ENCODE results near the gene APLF. TPM values are rescaled to one million over a fixed set of nuclear protein-coding genes. Genes with fewer than 3 reads are reported as not detected.
"Not testable (repeated sequence)": the region's sequence is repeated elsewhere in the genome, so short reads cannot be mapped to it uniquely, and the experiment has no call there.

The APLF gene
- total RNA-seq, 1 donor from 2014 or later = 2.9 TPM

DNA sequence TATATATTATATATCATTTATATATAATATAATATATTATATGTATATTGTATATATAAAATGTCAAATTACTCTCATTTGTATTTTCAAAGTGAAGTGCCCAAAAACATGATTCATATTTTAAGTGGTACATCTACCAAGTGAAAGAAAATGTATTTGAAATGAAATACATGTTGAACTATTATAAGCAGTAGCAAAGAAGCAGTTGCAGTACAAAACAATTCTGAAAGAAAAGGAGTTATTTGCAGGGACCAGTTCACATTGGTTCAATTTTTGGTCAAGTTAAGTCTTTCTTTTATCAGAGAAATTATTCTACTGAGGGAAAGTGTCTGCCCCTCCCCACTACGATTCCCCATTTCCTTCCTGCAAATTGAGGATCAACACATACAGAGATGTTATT lies 51.9 kb downstream of the APLF start:
- intact Hi-C loops (cut with micrococcal nuclease) = loop anchor here (5.0 kb wide), 1 partner anchor 67 kb away; no protein-coding TSS in a partner anchor

DNA sequence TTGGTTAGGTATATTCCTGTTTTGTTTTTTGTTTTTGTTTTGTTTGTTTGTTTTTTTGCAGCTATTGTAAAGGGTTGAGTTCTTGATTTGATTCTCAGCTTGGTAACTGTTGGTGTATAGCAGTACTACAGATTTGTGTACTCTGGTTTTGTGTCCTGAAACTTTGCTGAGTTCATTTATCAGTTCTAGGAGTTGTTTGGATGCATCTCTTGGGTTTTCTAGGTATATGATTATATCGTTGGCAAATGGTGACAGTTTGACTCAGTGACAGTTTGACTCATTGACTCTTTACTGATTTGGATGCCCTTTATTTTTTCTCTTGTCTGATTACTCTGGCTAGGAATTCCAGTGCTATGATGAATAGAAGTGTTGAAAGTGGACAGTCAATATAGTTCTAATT lies 53.7 kb downstream of the APLF start:
- intact Hi-C loops (cut with micrococcal nuclease) = no loop called here

DNA sequence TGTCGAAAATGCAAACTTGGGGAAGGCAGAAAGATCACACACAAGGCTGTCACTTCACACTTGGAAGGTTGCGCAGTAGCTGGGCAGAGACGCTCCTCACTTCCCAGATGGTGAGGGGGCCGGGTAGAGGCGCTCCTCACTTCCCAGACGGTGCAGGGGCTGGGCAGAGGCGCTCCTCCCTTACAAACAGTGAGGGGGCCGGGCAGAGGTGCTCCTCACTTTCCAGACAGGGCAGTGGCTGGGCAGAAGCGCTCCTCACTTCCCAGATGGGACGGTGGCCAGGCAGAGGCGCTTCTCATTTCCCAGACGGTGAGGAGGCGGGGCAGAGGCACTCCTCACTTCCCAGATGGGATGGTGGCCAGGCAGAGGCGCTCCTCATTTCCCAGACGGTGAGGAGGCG lies 59.6 kb downstream of the APLF start:
- intact Hi-C loops (cut with micrococcal nuclease) = not testable (repeated sequence)

DNA sequence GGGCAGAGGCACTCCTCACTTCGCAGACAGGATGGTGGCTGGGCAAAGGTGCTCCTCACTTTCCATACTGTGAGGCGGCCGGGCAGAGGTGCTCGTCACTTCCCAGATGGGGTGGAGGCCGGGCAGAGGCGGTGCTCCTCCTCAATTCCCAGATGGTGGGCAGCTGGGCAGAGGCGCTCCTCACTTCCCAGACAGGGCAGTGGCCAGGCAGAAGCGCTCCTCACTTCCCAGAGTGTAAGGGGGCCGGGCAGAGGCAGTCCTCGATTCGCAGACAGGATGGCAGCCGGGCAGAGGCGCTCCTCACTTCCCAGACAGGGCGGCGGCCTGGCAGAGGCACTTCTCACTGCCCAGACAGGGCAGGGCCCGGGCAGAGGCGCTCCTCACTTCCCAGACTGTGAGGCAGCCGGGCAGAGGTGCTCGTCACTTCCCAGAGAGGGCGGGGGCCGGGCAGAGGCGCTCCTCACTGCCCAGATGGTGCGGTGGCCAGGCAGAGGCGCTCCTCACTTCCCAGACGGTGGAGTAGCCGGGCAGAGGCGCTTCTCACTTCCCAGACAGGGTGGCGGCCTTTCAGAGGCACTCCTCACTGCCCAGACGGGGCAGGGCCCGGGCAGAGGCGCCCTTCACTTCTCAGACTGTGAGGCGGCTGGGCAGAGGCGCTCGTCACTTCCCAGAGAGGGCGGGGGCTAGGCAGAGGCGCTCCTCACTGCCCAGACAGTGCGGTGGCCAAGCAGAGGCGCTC lies 60.1 kb downstream of the APLF start:
- intact Hi-C loops (cut with micrococcal nuclease) = not testable (repeated sequence)

DNA sequence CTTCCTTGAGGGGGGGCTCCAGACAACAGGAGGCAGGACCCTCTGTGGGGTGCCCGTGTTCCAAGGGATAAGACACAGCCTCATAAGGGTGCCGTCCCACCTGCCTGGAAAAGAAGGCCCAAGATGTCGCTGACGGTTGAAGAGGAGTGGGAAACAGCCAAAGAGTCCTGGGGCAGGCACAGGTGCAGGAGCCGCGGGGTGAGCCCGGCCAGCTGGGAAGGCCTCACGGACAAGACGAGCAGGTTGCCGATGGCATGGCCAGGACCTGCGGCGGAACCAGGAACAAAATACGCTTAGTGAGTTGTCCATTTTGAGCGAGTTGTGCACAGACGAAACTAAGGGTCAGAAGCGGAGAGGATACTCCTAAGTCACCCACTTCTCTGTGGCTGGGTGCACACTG lies 61.8 kb downstream of the APLF start:
- intact Hi-C loops (cut with micrococcal nuclease) = not testable (repeated sequence)

DNA sequence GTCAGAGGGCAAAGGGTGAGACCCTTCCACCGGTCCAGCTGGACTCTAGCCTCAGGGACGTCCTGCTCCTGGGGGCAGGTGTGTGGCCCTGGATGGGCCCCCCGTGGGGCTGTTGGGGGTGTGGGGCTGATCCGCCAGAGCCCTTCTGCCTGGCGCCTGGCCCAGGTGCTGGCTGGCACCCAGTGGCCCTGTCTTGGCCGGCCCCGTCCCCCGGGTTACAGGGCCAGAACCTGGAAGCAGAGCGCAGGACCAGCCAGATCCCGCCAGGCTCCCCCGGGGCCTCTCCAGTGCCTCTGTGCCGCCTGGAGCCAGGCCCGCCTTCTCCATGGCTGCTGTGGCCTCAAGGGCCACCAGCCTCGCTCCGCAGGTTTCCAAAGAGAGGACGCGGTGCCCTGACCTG lies 62.3 kb downstream of the APLF start:
- intact Hi-C loops (cut with micrococcal nuclease) = not testable (repeated sequence)

DNA sequence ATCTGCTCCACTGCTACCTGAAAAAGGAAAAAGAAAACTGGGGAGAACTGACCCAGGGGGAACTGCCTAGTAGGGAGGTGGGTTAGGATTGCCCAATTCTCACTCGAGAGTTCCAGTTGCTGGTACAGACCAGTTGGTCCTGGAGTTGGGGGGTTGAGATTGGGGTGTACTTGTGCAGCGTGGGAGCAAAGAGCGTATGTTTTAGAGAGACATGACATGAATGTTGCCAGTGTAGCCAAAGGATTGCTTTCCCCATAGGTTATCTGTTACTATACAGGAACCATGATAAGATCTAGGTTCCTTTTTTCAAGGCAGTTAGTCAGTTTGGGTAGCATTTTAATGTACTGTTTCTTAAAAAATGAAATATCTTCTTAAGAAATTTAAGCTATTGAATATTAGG lies 68.6 kb downstream of the APLF start:
- intact Hi-C loops (cut with micrococcal nuclease) = no loop called here

DNA sequence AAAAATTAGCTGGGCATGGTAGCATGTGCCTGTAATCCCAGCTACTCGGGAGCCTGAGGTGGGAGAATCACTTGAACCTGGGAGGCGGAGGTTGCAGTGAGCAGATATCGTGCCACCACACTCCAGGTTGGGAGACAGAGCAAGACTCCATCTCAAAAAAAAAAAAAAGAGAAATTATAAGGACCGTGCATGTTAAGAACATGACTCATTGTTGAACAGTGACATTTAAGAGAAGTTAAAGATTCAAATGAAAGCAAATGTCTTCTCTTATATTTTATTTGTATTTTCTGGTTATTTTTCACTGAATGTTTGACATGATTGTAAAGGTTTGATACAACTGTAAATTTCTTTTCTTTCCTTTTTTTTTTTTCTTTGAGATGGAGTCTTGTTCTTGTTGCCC lies 69.6 kb downstream of the APLF start:
- intact Hi-C loops (cut with micrococcal nuclease) = no loop called here

DNA sequence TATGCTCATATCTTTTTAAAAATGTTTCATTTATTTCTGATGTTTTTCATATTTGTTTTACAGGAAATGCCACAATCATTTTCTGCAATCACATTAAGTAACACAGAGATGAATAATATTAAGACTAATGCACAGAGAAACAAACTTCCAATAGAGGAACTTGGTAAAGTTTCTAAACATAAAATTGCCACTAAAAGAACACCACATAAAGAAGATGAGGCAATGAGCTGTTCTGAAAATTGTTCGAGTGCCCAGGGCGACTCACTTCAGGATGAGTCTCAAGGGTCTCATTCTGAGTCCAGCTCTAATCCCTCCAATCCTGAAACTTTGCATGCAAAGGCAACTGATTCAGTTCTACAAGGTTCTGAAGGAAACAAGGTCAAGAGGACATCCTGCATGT lies 70.4 kb downstream of the APLF start:
- intact Hi-C loops (cut with micrococcal nuclease) = no loop called here

DNA sequence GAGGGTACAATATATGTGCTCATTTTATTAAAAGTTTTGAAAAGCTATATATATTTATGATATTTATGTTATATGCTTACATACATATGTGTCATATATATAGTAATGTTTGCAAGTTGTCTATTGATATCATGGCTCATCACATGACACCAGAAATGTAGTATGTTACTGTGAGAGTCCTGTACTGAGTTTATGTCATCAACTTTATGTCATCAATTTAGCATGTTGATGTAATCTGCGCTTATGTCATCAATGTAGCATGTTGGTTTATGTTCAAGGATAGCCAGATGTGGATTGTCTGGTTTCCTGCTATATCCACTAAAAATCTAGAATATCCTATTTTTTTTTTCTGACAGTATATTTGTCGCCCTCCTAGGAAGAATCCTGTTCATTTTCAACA lies 77.4 kb downstream of the APLF start:
- intact Hi-C loops (cut with micrococcal nuclease) = no loop called here

DNA sequence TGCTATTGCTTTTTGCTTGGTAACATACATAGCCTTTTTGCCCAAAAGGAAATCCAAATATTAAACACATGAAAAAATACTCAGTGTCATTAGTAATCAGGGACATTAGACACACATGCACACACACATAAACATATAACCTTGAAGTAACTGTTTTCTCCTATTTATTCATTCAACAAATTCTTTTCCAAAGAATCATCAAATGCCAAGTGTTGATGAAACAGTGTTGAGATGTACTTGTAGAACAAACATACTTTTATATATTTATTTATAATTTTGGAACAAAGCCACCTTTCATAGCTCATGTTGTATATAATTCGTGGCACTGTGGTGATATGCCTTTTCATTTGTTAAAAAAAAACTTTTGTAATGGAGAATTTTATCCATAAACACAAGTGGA lies 81.0 kb downstream of the APLF start:
- intact Hi-C loops (cut with micrococcal nuclease) = no loop called here

DNA sequence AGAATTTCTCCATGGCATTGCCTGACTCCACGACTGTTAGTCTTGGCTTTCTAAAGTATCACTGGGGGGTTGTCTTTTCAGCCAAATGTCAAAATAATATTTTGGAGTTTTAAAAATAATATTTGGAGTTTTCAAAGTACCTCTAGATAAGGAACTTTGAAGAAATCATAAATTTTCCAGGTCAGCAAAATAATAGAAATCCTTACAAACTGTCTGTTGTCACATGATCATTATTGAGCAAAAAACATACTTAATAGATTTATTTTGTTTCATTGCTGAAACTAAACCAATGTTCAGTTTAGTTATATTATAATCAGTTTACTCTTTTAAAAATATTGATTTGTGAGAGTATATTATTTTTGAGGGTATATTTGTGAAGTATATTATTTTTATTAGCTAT lies 85.7 kb downstream of the APLF start:
- intact Hi-C loops (cut with micrococcal nuclease) = no loop called here

DNA sequence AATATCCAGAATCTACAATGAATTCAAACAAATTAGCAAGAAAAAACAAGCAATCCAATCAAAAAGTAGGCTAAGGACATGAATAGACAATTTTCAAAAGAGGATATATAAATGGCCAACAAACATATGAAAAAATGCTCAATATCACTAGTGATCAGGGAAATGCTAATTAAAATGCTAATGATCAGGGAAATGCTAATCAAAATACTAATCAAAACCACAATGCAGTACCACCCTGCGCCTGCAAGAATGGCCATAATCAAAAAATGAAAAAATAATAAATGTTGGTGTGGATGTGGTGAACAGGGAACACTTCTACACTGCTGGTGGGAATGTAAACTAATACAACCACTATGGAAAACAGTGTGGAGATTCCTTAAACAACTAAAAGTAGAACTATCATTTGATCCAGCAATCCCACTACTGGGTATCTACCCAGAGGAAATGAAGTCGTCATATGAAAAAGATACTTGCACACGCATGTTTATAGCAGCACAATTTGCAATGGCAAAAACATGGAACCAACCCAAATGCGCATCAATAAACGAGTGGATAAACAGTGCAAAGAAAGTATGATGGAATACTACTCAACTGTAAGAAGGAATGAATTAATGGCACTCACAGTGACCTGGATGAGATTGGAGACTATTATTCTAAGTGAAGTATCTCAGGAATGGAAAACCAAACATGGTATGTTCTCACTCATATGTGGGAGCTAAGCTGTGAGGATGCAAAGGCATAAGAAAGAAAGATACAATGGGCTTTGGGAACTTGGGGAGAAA lies 88.2 kb downstream of the APLF start:
- intact Hi-C loops (cut with micrococcal nuclease) = not testable (repeated sequence)

DNA sequence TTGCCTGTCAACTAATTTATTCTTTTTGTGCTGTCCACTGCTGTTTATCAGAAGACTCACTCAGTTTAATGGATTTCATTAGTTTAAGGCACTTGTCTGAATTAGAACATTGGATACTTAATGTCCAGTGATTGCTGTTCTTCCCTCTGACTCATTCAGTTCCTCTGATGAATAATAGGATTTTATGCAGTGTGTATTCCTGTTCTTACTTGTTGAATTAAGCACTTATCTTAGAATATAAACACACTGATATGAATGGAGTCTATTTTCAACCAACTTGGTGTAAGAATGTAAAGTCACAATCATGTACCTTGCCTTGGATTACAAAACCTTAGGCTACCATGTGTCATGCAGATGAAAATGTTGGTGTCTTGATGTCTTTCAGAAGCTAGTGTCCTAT lies 89.0 kb downstream of the APLF start:
- intact Hi-C loops (cut with micrococcal nuclease) = no loop called here

DNA sequence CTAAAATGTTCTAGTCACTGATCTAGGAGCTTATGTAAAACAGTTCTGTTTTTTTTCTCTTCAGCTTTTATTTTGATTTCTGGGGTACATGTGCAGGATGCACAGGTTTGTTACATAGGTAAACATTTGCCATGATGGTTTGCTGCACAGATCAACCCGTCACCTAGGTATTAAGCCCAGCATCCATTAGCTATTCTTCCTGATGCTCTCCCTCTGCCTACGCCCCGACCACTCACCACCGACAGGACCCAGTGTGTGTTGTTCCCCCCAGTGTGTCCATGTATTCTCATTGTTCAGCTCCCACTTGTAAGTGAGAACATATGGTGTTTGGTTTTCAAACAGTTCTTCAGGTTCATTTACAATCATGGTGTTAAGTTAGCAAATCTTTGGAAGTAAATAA lies 91.2 kb downstream of the APLF start:
- intact Hi-C loops (cut with micrococcal nuclease) = no loop called here

DNA sequence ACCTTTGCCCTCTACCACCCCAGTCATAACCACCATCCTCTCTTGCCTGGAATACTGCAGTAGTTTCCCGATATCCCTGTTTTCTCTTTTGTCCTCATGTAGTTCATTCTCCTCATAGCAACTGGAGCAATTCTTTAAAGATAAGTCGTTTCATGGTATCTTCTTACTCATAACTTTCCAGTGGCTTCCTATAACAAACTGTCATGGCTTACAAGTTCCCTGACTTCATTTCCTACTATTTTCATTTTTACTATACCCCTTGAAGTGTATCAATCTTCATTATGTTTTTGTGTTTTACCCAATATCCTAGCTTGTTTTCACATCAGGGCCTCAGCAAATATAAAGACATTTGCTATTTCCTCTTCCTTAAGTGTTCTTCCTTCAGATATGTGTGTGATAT lies 92.3 kb downstream of the APLF start:
- intact Hi-C loops (cut with micrococcal nuclease) = no loop called here

DNA sequence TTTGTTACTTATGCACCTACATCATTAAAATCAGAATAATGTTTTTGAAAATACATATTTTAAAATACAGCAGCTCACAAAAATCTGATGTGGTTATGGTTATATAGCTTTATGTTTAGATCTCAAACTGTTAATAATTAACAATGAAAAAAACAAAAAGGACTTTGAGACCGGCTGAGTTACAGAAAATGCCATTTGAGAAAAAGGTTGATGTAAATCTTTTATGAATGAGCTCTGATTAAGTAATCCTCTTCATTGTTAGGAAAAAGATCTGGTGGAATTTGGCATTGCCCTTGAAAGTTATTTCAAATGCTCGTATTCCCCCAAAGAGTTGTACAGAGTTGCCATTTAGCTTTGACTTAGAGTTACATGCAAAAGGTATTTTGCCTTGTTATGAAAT lies 93.2 kb downstream of the APLF start:
- intact Hi-C loops (cut with micrococcal nuclease) = no loop called here

DNA sequence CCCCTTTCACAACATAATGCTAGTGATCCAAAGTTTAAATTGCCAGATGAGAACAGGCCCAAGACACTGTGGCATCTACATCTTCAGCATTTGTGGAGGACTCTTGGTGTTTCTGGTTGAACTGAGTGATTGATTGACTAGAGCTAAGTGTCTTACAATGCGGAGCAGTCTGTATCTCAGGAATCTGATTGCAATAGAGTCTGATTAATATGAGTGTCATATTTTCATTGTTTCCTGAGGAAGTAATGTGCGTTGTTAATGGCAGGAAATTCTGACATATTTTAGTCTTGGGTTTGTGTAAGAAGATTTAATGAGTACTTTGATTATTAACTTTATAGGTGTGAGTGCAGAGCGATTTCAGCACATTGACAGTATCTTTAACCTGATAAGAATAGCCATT lies 94.0 kb downstream of the APLF start:
- intact Hi-C loops (cut with micrococcal nuclease) = no loop called here

DNA sequence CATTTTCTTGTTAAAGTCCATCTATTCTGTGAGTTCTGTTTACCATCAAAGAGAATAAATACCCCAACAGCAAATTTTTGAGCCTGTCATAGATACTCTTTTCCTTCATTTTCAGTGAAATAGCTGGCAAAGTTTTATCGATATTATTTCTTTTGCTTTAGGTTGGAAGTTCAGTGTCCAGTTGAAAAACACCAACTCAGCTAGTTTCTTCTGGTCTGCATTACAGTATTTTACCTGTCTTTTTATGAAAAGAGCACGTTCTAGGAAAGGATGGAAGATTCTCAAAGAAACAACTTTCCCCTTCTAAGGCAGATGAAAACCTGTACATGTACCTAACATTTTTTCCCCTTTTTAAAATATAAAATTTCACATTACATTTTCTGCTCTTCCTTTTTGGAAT lies 95.5 kb downstream of the APLF start:
- intact Hi-C loops (cut with micrococcal nuclease) = no loop called here

DNA sequence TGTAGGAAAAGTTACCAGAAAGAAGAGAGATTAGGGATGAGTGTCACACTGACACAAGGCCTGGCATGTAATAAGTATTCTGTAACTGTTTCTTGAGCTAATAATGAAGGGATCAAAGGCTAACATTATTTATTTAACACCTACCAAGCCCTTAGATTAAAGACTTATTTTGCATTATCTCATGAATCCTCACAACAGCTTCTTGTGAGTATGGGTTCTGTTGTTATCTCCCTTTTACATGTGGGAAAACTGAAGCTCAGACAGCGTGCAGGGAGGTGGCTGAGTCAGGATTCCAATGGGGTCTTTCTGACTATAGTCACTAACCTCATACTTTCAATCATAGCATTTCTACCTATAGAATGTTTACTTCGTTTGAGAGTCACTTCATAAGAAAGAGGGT lies 97.0 kb downstream of the APLF start:
- intact Hi-C loops (cut with micrococcal nuclease) = no loop called here

DNA sequence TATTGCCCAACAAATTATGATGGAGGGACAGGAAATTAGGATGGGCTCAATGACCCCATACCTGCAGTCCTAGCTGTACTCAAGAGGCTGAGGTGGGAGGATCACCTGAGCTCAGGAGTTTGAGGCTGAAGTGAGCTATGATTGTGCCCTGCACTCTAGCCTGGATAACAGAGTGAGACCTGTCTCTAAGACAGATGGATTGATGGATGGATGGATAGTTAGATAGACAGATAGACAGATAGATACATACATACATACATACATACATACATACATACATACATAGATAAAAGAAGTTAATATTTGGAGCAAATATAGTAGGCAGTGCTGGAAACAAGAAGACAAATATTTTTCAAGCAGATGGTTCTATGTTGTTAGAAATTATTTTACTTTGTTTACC lies 97.9 kb downstream of the APLF start:
- intact Hi-C loops (cut with micrococcal nuclease) = no loop called here

DNA sequence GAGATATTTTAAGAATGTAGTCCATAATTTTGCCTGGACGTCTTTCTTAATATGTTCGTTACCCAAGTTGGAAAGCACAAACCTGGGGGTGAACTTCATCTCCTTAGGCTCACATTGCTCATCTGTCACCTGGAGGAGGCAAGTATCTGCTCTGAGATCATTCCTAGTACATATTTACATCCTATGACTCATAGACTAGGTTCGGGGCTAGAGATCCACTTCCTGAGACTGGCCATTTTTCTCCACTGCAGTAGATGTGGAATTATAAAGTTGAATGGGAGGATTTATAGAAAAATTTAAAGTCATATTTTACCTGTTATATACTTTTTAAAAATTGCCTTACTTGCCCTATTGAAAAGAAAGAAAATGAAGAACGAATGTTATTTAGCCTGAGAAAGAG lies 98.5 kb downstream of the APLF start:
- intact Hi-C loops (cut with micrococcal nuclease) = no loop called here

DNA sequence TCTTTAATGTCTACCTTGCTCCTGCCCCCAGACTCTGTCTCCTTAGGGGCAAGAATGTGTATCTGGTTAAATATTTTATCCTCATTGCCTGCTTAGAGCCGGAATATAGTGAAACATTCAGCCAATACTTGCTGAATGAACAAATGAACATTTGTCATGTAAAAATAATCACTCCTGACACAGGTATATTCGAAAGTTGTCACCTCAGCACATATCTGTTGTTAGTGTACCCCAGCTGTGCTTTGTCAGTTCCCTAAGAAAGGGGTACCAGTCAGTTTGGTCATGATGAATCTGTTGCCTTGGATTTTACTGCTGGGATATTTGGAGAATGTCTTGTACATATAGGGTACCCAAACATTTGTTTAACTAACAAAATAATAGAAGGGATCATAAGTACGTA lies 99.0 kb downstream of the APLF start:
- intact Hi-C loops (cut with micrococcal nuclease) = no loop called here

Data from T-helper 2 cell treated with Interferon-gamma antibody and Interleukin-4, amounts not matched to agents 100 ng/mL and 5 ng/mL, for 36 hours (primary cell).